Smooth muscle cell of the umbilical artery (primary cell): Measurements from ENCODE around the gene ANTXR1. TPM values are rescaled to one million over a fixed set of nuclear protein-coding genes. Genes with fewer than 3 reads are reported as not detected.

ENCODE experiments used
- total RNA-seq: library from RNA; depleted of rRNA; stranded (reverse); fragments of >200 nt; gene quantifications from 2 replicates; pipeline ENCODE4 v1.2.3, GENCODE V29; 2014

The ANTXR1 gene
- 73.1 and 246 TPM in 2 replicates for total RNA-seq

DNA sequence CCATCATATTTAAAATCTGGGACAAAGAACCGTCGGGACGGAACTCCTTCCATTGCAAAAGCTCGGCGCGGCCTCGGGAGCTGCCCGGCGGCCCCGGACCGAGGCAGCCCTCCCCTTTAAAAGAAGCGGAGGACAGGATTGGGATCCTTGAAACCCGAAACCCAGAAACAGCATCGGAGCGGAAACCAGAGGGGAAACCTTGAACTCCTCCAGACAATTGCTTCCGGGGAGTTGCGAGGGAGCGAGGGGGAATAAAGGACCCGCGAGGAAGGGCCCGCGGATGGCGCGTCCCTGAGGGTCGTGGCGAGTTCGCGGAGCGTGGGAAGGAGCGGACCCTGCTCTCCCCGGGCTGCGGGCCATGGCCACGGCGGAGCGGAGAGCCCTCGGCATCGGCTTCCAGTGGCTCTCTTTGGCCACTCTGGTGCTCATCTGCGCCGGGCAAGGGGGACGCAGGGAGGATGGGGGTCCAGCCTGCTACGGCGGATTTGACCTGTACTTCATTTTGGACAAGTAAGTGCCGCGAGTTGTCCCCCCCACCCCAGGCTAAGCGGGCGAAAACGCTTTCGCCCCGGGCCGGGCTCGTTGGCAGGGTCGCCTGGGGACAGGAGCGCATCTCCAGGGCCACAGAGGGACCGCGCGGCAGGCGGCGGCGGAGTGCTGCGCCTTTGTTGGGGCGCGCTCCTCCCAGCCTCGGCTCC lies at the start of gene ANTXR1:
TSS of gene ANTXR1 (plus strand) at position 38 of the 698 bp plus-strand sequence. CDS start at position 359, 321 bp downstream.

DNA sequence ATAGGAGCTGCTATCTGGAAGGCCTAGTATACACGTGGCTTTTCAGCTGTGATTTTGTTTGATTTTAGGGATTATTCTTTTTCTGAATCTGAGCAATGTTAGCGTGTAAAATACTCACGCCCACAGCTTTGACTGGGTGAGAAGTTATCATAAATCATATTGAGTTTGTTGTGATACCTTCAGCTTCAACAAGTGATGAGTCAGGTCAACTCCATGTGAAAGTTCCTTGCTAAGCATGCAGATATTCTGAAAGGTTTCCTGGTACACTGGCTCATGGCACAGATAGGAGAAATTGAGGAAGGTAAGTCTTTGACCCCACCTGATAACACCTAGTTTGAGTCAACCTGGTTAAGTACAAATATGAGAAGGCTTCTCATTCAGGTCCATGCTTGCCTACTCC lies 38.7 kb upstream of the ANTXR1 start, which contains the start of gene GKN1:
TSS of gene GKN1 (plus strand) at position 386 of the 400 bp plus-strand sequence. CDS start 42 bp downstream, outside the sequence.

Other genes with a start within 250 kb of the ANTXR1 start
- not detected in 2 replicates for gene BMP10, start 141.8 kb upstream of the ANTXR1 start, total RNA-seq
- not detected in 2 replicates for gene GKN2, start 60.3 kb upstream of the ANTXR1 start, total RNA-seq
- 0.14 TPM in 1 of 2 replicates, not detected in the other for gene GKN1, start 38.5 kb upstream of the ANTXR1 start, total RNA-seq